ENCODE measurements around the gene MAX. TPM values are rescaled to one million over a fixed set of nuclear protein-coding genes. Genes with fewer than 3 reads are reported as not detected.

The MAX gene
- total RNA-seq, 1 donor from 2014 or later, result 69.3 TPM

DNA sequence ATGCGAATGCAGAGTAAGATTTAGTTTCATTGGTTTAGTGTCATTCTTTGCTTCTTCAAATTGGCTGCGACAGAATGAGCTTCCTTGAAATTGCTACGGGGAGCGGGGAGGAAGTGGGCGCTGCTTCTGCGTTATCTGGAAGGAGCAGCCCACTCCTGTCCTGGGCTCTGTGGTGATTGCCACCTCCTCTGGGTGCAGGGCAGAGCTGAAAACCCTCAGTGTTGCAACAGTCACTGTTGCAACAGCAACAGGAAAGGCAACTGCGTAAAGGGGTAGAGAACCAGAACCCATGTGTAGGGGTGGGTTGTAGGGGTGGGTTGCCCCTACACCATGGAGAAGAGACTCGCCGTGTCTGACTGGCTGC lies 57.7 kb downstream of the MAX start:
- TF ChIP-seq, protein P1, sequence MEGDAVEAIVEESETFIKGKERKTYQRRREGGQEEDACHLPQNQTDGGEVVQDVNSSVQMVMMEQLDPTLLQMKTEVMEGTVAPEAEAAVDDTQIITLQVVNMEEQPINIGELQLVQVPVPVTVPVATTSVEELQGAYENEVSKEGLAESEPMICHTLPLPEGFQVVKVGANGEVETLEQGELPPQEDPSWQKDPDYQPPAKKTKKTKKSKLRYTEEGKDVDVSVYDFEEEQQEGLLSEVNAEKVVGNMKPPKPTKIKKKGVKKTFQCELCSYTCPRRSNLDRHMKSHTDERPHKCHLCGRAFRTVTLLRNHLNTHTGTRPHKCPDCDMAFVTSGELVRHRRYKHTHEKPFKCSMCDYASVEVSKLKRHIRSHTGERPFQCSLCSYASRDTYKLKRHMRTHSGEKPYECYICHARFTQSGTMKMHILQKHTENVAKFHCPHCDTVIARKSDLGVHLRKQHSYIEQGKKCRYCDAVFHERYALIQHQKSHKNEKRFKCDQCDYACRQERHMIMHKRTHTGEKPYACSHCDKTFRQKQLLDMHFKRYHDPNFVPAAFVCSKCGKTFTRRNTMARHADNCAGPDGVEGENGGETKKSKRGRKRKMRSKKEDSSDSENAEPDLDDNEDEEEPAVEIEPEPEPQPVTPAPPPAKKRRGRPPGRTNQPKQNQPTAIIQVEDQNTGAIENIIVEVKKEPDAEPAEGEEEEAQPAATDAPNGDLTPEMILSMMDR (conservative IDR thresholded peaks at IDR 0.05), result no peak
- no peak for DNase-seq (ENCODE audit: low read depth, low spot score)
- Mint-ChIP-seq H3K4me3 (no peak overlapping the region), H3K36me3 (ENCODE audit: low read depth) (peaks cover 9% of the 10 kb centered on the region), H3K4me1 (no peaks in the 10 kb centered on the region), H3K27me3 (ENCODE audit: low read depth) (no peaks in the 10 kb centered on the region), H3K9me3 (no peaks in the 10 kb centered on the region), H3K27ac (ENCODE audit: unreplicated experiment) (no peak overlapping the region)

GRCh38 chr14:65043893-65044595 lies 58.3 kb downstream of the MAX start:
- H3K4me1 Mint-ChIP-seq, result no peaks in the 10 kb centered on the region
- H3K27ac Mint-ChIP-seq (ENCODE audit: unreplicated experiment), result no peak overlapping the region
- H3K4me3 Mint-ChIP-seq, result no peak overlapping the region
- peaks cover 9% of the 10 kb centered on the region for H3K36me3 Mint-ChIP-seq (ENCODE audit: low read depth)
- H3K9me3 Mint-ChIP-seq, result no peaks in the 10 kb centered on the region
- H3K27me3 Mint-ChIP-seq (ENCODE audit: low read depth), result no peaks in the 10 kb centered on the region
- no peak for DNase-seq (ENCODE audit: low read depth, low spot score)
- TF ChIP-seq, protein P1 (conservative IDR thresholded peaks at IDR 0.05), result no peak

- TF ChIP-seq, protein P1 (conservative IDR thresholded peaks at IDR 0.05), result no peak
- peaks cover 9% of the 10 kb centered on the region for H3K36me3 Mint-ChIP-seq (ENCODE audit: low read depth)
Measured at GRCh38 chr14:65042731-65043372, 59.5 kb downstream of the MAX start.

GRCh38 chr14:65042296-65042695 lies 60.0 kb downstream of the MAX start:
- H3K4me1 Mint-ChIP-seq, result no peaks in the 10 kb centered on the region
- H3K36me3 Mint-ChIP-seq (ENCODE audit: low read depth), result peaks cover 6% of the 10 kb centered on the region
- no peak overlapping the region for H3K27ac Mint-ChIP-seq (ENCODE audit: unreplicated experiment)
- H3K4me3 Mint-ChIP-seq, result no peak overlapping the region
- no peaks in the 10 kb centered on the region for H3K27me3 Mint-ChIP-seq (ENCODE audit: low read depth)
- DNase-seq (ENCODE audit: low read depth, low spot score), result no peak
- TF ChIP-seq, protein P1 (conservative IDR thresholded peaks at IDR 0.05), result no peak
- H3K9me3 Mint-ChIP-seq, result no peaks in the 10 kb centered on the region

More at GRCh38 chr14:65042731-65043372, 59.5 kb downstream of the MAX start:
- H3K9me3 Mint-ChIP-seq, result no peaks in the 10 kb centered on the region
- H3K27ac Mint-ChIP-seq (ENCODE audit: unreplicated experiment), result peak overlapping the region; percentile 37
- no peaks in the 10 kb centered on the region for H3K4me1 Mint-ChIP-seq
- no peak for DNase-seq (ENCODE audit: low read depth, low spot score)
- H3K27me3 Mint-ChIP-seq (ENCODE audit: low read depth), result no peaks in the 10 kb centered on the region
- H3K4me3 Mint-ChIP-seq, result no peak overlapping the region

DNA sequence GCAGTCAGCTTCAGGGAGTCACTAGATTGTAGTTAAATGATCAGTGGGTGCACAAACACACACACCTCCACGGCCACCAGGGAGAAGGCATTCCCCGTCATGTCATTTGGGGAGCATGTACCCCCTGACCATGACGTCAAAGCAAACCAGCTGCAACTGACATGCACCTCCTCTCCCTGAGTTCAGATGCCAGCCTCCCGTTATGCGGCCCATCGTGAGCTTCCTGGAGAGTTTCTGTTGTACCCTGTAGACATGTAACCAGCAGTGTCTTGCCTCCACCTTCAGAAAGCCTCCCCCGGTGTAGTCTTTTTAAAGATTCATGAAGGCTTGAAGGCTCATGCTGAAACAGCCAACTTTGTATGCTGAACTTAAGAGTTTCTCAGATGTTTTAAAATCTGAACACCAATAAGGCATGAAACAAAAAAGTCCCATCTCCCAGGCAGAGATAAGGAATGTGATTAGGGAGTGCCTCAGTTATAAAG lies 60.8 kb downstream of the MAX start:
- Mint-ChIP-seq H3K27me3 (ENCODE audit: low read depth) (no peaks in the 10 kb centered on the region), H3K4me3 (no peak overlapping the region), H3K27ac (ENCODE audit: unreplicated experiment) (no peak overlapping the region), H3K4me1 (no peaks in the 10 kb centered on the region), H3K9me3 (no peaks in the 10 kb centered on the region), H3K36me3 (ENCODE audit: low read depth) (peaks cover 6% of the 10 kb centered on the region)
- DNase-seq (ENCODE audit: low read depth, low spot score), result no peak
- TF ChIP-seq, protein P1 (conservative IDR thresholded peaks at IDR 0.05), result no peak

Data from neural crest cell (in vitro differentiated cells).